HUES48 (cell line): ENCODE data around the gene ZNF318.
"Not testable (repeated sequence)": the region's sequence is repeated elsewhere in the genome, so short reads cannot be mapped to it uniquely, and the experiment has no call there.

Experiments used
- H3K27ac ChIP-seq: one replicate; pipeline ENCODE4 v1.7.0; 2013; ENCODE audit warnings: low read depth, low read length, inconsistent platforms
- H3K27me3 ChIP-seq: 2 replicates; pipeline ENCODE4 v1.6.1; 2013; ENCODE audit warnings: mild to moderate bottlenecking, low read length; ENCODE audit not compliant: control insufficient read depth, insufficient read depth
- H3K36me3 ChIP-seq: 2 replicates; pipeline ENCODE4 v1.6.1; 2013; ENCODE audit warnings: low read length; ENCODE audit not compliant: control insufficient read depth, insufficient read depth
- H3K4me1 ChIP-seq: 2 replicates; pipeline ENCODE4 v1.6.1; 2013; ENCODE audit warnings: mild to moderate bottlenecking, low read length; ENCODE audit not compliant: control insufficient read depth, insufficient read depth
- H3K4me3 ChIP-seq: 2 replicates; pipeline ENCODE4 v1.5.1; 2013; ENCODE audit warnings: mild to moderate bottlenecking, low read depth, low read length
- H3K9ac ChIP-seq: 2 replicates; pipeline ENCODE4 v1.6.1; 2013; ENCODE audit warnings: mild to moderate bottlenecking, low read depth, low read length, moderate library complexity
- H3K9me3 ChIP-seq: 2 replicates; pipeline ENCODE4 v1.6.1; 2013; ENCODE audit warnings: low read length; ENCODE audit not compliant: control insufficient read depth, insufficient read depth

Gene ZNF318

GRCh38 chr6:43361269-43361668, 8.2 kb downstream of the ZNF318 start:
- Histone ChIP-seq H3K9me3 (no peaks in the 10 kb centered on the region), H3K36me3 (peaks cover 64% of the 10 kb centered on the region), H3K27me3 (no peaks in the 10 kb centered on the region), H3K4me1 (peaks cover 10% of the 10 kb centered on the region; the same call in 1 of the 2 replicates), H3K9ac (no peak overlapping the region), H3K4me3 (no peak overlapping the region), H3K27ac (no peak overlapping the region)

GRCh38 chr6:43359831-43360230, 9.6 kb downstream of the ZNF318 start:
- H3K9ac ChIP-seq, result no peak overlapping the region
- peaks cover 68% of the 10 kb centered on the region for H3K36me3 ChIP-seq
- H3K27ac ChIP-seq, result no peak overlapping the region
- peaks cover 10% of the 10 kb centered on the region; the same call in 1 of the 2 replicates for H3K4me1 ChIP-seq
- H3K9me3 ChIP-seq, result no peaks in the 10 kb centered on the region
- H3K4me3 ChIP-seq, result no peak overlapping the region
- no peaks in the 10 kb centered on the region for H3K27me3 ChIP-seq

GRCh38 chr6:43359381-43359780, 10.1 kb downstream of the ZNF318 start:
- peaks cover 10% of the 10 kb centered on the region; the same call in 1 of the 2 replicates for H3K4me1 ChIP-seq
- peaks cover 68% of the 10 kb centered on the region for H3K36me3 ChIP-seq
- H3K27ac ChIP-seq, result no peak overlapping the region
- H3K27me3 ChIP-seq, result no peaks in the 10 kb centered on the region
- H3K9ac ChIP-seq, result no peak overlapping the region
- no peaks in the 10 kb centered on the region for H3K9me3 ChIP-seq
- H3K4me3 ChIP-seq, result no peak overlapping the region

GRCh38 chr6:43355862-43356590, 13.4 kb downstream of the ZNF318 start:
- H3K4me1 ChIP-seq, result peaks cover 10% of the 10 kb centered on the region; the same call in 1 of the 2 replicates
- H3K27ac ChIP-seq, result peak overlapping the region; percentile 85
- H3K36me3 ChIP-seq, result peaks cover 51% of the 10 kb centered on the region
- H3K4me3 ChIP-seq, result no peak overlapping the region; the same call in 1 of the 2 replicates
- no peaks in the 10 kb centered on the region for H3K27me3 ChIP-seq
- H3K9ac ChIP-seq, result no peak overlapping the region
- H3K9me3 ChIP-seq, result no peaks in the 10 kb centered on the region

- H3K9me3 ChIP-seq, H3K9ac ChIP-seq, H3K4me3 ChIP-seq, H3K27ac ChIP-seq, H3K27me3 ChIP-seq, H3K4me1 ChIP-seq: not testable (repeated sequence)
- peaks cover 39% of the 10 kb centered on the region for H3K36me3 ChIP-seq
Observed at GRCh38 chr6:43351951-43352350, 17.5 kb downstream of the ZNF318 start.

GRCh38 chr6:43347444-43347843, 22.0 kb downstream of the ZNF318 start:
- H3K27me3 ChIP-seq, result no peaks in the 10 kb centered on the region
- no peaks in the 10 kb centered on the region for H3K9me3 ChIP-seq
- H3K4me3 ChIP-seq, result no peak overlapping the region
- no peaks in the 10 kb centered on the region for H3K4me1 ChIP-seq
- no peak overlapping the region for H3K9ac ChIP-seq
- H3K27ac ChIP-seq, result no peak overlapping the region
- H3K36me3 ChIP-seq, result peaks cover 40% of the 10 kb centered on the region

GRCh38 chr6:43347021-43347420, 22.4 kb downstream of the ZNF318 start:
- Histone ChIP-seq H3K27ac (no peak overlapping the region), H3K4me1 (no peaks in the 10 kb centered on the region), H3K27me3 (no peaks in the 10 kb centered on the region), H3K4me3 (no peak overlapping the region), H3K9me3 (no peaks in the 10 kb centered on the region), H3K36me3 (peaks cover 44% of the 10 kb centered on the region), H3K9ac (no peak overlapping the region)

- not testable (repeated sequence) for H3K9ac ChIP-seq, H3K4me3 ChIP-seq, H3K4me1 ChIP-seq, H3K27me3 ChIP-seq, H3K27ac ChIP-seq, H3K9me3 ChIP-seq
- peaks cover 50% of the 10 kb centered on the region for H3K36me3 ChIP-seq
Observed at GRCh38 chr6:43346243-43346642, 23.2 kb downstream of the ZNF318 start.

GRCh38 chr6:43339168-43339567, 30.3 kb downstream of the ZNF318 start:
- Histone ChIP-seq H3K9me3 (no peaks in the 10 kb centered on the region), H3K4me3 (no peak overlapping the region), H3K4me1 (peaks cover 6% of the 10 kb centered on the region), H3K36me3 (peaks cover 49% of the 10 kb centered on the region), H3K27ac (no peak overlapping the region), H3K9ac (no peak overlapping the region), H3K27me3 (no peaks in the 10 kb centered on the region)

- Histone ChIP-seq H3K27me3 (no peaks in the 10 kb centered on the region), H3K36me3 (peaks cover 45% of the 10 kb centered on the region), H3K27ac (no peak overlapping the region), H3K4me1 (peaks cover 6% of the 10 kb centered on the region), H3K4me3 (no peak overlapping the region), H3K9ac (no peak overlapping the region), H3K9me3 (no peaks in the 10 kb centered on the region)
Observed at GRCh38 chr6:43338243-43338642, 31.2 kb downstream of the ZNF318 start.

- Histone ChIP-seq H3K9me3 (no peaks in the 10 kb centered on the region), H3K9ac (no peak overlapping the region), H3K27ac (no peak overlapping the region), H3K36me3 (peaks cover 33% of the 10 kb centered on the region), H3K4me1 (peaks cover 6% of the 10 kb centered on the region), H3K4me3 (no peak overlapping the region), H3K27me3 (no peaks in the 10 kb centered on the region)
Observed at GRCh38 chr6:43336382-43336781, 33.1 kb downstream of the ZNF318 start.
